ENCODE measurements around the gene EBP. TPM values are rescaled to one million over a fixed set of nuclear protein-coding genes. Genes with fewer than 3 reads are reported as not detected.
A peak's percentile ranks its signal among the peaks of the same experiment; 100 is the strongest.

Gene EBP
- total and polyA plus RNA-seq, 9 of the 15 experiments (the other 6 are each of a cell fraction or from before 2014, with no cell fraction given) = 228 to 987 (median 274) TPM

- TF ChIP-seq ZNF318 (IDR thresholded peaks at IDR 0.05; ENCODE audit: borderline replicate concordance in 1 of 2, low read depth in 1 of 2) (no peak), SLC30A9 (CRISPR knock-in tag; IDR thresholded peaks at IDR 0.05) (no peak), PCBP1 (IDR thresholded peaks at IDR 0.05; ENCODE audit: low read depth, low read length, poor library complexity, severe bottlenecking) (no peak), ZNF655 (CRISPR knock-in tag; IDR thresholded peaks at IDR 0.05) (no peak), RB1 (IDR thresholded peaks at IDR 0.05; ENCODE audit: low read depth) (no peak), CEBPG (CRISPR knock-in tag; IDR thresholded peaks at IDR 0.05) (peak; percentile 3; the same call in 1 of the 2 replicates), CEBPG (tag; conservative IDR thresholded peaks at IDR 0.05 in 1 of 2, IDR thresholded peaks at IDR 0.05 in 1 of 2) (no peak), HMBOX1 (IDR thresholded peaks at IDR 0.05) (no peak), CTCFL (IDR thresholded peaks at IDR 0.05; ENCODE audit: borderline replicate concordance, insufficient read depth, low read depth, low read length, poor library complexity, severe bottlenecking) (no peak), FOSL1 (tag; conservative IDR thresholded peaks at IDR 0.05) (peak; percentile 43), ZBTB2 (IDR thresholded peaks at IDR 0.05) (peak; percentile 96), CBFA2T3 (IDR thresholded peaks at IDR 0.05) (no peak)
These were observed 45.6 kb upstream of the EBP start, which contains the start of gene FTSJ1 (continued) for GRCh38 chrX:48475774-48476577.
